VCaP (cell line): ENCODE measurements around the gene BPI.
"Not testable (repeated sequence)": the region's sequence is repeated elsewhere in the genome, so short reads cannot be mapped to it uniquely, and the experiment has no call there.

Source experiments
- H3K27ac ChIP-seq: fragments of 450-650 bp; 2 replicates; pipeline ENCODE4 v1.5.1; 2017
- TF ChIP-seq, protein P1 (sequence below): fragments of 450-650 bp; conservative IDR thresholded peaks from 2 replicates; pipeline ENCODE4 v1.5.1; 2017; ENCODE audit warnings: mild to moderate bottlenecking, moderate library complexity

The BPI gene

GRCh38 chr20:38303908-38304379 lies at the start of gene BPI:
BPI (plus strand) TSS chr20:38304156; CDS start chr20:38304224, 68 bp downstream.
- no peak within 1 kb of the TSS for H3K27ac ChIP-seq
- TF ChIP-seq, protein P1, sequence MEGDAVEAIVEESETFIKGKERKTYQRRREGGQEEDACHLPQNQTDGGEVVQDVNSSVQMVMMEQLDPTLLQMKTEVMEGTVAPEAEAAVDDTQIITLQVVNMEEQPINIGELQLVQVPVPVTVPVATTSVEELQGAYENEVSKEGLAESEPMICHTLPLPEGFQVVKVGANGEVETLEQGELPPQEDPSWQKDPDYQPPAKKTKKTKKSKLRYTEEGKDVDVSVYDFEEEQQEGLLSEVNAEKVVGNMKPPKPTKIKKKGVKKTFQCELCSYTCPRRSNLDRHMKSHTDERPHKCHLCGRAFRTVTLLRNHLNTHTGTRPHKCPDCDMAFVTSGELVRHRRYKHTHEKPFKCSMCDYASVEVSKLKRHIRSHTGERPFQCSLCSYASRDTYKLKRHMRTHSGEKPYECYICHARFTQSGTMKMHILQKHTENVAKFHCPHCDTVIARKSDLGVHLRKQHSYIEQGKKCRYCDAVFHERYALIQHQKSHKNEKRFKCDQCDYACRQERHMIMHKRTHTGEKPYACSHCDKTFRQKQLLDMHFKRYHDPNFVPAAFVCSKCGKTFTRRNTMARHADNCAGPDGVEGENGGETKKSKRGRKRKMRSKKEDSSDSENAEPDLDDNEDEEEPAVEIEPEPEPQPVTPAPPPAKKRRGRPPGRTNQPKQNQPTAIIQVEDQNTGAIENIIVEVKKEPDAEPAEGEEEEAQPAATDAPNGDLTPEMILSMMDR = no peak

DNA sequence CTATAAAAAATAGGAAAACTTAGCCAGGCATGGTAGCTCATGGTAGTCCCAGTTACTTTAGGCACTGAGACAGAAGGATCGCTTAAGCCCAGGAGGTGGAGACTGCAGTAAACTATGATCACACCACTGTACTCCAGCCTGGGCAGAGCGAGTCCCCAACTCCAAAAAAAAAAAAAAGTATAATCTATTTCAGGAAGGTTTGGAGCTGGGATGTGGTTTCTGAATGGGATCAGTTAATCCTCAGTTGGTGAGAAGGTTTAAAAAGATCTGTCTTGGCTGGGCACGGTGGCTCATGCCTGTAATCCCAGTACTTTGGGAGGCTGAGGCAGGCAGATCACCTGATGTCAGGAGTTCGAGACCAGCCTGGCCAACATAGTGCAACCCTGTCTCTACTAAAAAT lies 49.3 kb upstream of the BPI start:
- not testable (repeated sequence) for H3K27ac ChIP-seq

DNA sequence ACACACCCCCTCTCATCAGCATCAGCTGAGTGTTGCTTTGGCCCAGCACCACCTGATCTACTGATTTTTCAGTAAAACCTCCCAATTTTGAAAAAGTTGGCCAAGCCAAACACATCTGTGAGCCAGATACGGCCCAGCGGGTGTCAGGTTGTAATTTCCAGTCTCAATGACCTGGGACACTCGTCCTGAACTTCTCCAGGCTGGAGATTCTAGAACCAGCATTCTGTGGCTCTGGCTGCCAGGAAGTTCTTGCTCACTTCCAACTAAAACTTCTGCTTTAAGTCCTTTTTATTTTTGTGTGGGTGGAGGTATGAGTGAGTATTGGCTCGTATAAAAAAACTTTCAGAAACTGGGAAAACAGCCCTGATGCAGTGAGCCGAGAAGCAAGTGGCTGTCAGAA lies 48.6 kb upstream of the BPI start:
- TF ChIP-seq, protein P1 = no peak
- H3K27ac ChIP-seq = no peak overlapping the region

- TF ChIP-seq, protein P1 = no peak
- no peak overlapping the region for H3K27ac ChIP-seq
Observed at GRCh38 chr20:38256021-38256420, 47.9 kb upstream of the BPI start.

GRCh38 chr20:38256966-38257365 lies 47.0 kb upstream of the BPI start:
- H3K27ac ChIP-seq = no peak overlapping the region
- TF ChIP-seq, protein P1 = no peak

DNA sequence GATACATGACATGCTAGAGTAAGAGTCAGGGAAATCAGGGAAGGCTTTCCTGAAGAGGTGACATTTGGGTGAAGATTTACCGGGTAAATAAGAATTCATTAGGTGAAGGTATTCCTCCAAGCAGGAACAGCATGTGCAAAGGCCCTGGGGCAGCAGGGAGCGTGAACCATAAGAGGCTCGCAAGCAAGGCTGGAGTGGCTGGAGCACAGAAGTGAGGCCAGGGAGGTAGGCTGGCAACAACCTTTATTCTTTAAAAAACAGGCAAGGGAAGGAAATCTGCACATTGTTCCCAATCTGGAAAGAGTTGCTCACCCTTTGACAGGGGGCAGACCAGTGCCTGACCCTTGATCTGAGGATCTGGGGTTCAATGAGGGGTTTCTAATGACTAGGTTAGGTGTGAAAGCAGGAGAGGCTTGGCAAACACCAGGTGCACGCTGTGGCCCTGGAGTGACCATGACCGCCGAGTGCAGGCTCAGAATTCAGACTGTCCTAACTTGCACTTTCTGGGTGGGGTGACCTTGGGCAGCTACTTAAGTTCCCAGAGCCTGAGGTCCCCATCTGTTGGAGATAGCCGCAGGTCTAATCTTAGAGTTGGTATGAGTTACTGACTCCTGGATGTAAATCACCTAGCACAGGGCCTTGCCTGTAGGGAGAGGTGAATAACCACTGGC lies 45.3 kb upstream of the BPI start:
- no peak overlapping the region for H3K27ac ChIP-seq
- TF ChIP-seq, protein P1 = no peak

GRCh38 chr20:38260025-38260377 lies 44.0 kb upstream of the BPI start:
- H3K27ac ChIP-seq = no peak overlapping the region
- TF ChIP-seq, protein P1 = no peak

GRCh38 chr20:38260378-38261053 lies 43.4 kb upstream of the BPI start, which contains the start of gene KIAA1755:
KIAA1755 (minus strand) TSS chr20:38260735; CDS start chr20:38260500, 235 bp downstream.
- TF ChIP-seq, protein P1 = no peak
- H3K27ac ChIP-seq = no peak within 1 kb of the TSS
